ENCODE data around the gene AADAC.

- TF ChIP-seq CTCF (IDR thresholded peaks at IDR 0.05) (no peak), POLR2A (IDR thresholded peaks at IDR 0.05) (no peak)
Observed at GRCh38 chr3:151867666-151868065, 53.8 kb downstream of the AADAC start.

All from testis (tissue), 2 donors.